SH-SY5Y (cell line): ENCODE data around the gene APBA3.

ENCODE experiments used
- GATA2 ChIP-seq: IDR thresholded peaks from 2 replicates; pipeline ENCODE4 v1.6.1; 2011; ENCODE audit warnings: mild to moderate bottlenecking, low read depth, low read length
- GATA3 ChIP-seq: IDR thresholded peaks from 2 replicates; pipeline ENCODE4 v1.6.1; 2011; ENCODE audit warnings: low read depth, mild to moderate bottlenecking, low read length, moderate library complexity

DNA sequence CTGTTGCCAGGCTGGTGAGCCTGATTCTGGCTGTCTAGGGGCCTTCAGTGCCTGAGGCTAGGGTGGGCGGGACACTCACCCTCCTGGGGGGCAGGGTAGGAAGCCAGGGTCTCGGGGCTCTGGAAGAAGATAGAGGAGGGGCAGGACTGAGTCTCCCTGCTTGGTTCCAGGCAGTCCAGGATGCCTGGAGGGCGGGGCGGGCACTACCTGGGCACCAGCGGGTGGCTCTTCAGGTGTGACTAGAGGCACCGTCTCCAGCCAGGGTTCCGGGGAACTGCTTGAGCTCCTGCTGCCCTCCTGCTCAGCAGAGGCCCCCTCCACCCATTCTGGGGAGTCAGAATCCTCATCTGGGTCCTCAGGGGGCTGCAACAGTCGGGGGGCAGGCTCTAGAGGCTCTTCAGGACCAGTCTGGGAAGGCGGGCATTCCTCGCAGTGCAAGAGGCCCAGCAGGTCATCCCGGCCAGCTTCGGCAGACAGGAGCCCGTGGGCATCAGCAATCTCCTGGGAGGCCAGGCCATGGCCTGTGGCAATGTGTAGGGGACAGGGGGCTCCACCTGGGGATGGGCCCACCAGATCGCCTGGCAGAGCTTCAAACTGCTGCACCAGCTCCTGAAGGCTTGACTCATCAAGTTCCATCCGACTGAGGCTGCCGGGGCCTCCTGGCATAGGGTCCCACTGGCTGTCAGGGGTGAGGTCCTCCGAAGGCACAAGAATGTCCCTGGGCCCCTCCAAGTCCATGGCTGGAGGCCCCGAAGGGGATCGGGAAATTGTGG lies 1.8 kb downstream of the APBA3 start:
- TF ChIP-seq GATA2 (no peak), GATA3 (no peak)
